GOT3 (cell line): ENCODE results near the gene IGSF9.

Source experiments
- DNase-seq: peaks from one replicate; lab custom pipeline; 2025; ENCODE audit warnings: mixed read lengths; lab: John Stamatoyannopoulos, UW

The IGSF9 gene, protein sequence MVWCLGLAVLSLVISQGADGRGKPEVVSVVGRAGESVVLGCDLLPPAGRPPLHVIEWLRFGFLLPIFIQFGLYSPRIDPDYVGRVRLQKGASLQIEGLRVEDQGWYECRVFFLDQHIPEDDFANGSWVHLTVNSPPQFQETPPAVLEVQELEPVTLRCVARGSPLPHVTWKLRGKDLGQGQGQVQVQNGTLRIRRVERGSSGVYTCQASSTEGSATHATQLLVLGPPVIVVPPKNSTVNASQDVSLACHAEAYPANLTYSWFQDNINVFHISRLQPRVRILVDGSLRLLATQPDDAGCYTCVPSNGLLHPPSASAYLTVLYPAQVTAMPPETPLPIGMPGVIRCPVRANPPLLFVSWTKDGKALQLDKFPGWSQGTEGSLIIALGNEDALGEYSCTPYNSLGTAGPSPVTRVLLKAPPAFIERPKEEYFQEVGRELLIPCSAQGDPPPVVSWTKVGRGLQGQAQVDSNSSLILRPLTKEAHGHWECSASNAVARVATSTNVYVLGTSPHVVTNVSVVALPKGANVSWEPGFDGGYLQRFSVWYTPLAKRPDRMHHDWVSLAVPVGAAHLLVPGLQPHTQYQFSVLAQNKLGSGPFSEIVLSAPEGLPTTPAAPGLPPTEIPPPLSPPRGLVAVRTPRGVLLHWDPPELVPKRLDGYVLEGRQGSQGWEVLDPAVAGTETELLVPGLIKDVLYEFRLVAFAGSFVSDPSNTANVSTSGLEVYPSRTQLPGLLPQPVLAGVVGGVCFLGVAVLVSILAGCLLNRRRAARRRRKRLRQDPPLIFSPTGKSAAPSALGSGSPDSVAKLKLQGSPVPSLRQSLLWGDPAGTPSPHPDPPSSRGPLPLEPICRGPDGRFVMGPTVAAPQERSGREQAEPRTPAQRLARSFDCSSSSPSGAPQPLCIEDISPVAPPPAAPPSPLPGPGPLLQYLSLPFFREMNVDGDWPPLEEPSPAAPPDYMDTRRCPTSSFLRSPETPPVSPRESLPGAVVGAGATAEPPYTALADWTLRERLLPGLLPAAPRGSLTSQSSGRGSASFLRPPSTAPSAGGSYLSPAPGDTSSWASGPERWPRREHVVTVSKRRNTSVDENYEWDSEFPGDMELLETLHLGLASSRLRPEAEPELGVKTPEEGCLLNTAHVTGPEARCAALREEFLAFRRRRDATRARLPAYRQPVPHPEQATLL

DNA sequence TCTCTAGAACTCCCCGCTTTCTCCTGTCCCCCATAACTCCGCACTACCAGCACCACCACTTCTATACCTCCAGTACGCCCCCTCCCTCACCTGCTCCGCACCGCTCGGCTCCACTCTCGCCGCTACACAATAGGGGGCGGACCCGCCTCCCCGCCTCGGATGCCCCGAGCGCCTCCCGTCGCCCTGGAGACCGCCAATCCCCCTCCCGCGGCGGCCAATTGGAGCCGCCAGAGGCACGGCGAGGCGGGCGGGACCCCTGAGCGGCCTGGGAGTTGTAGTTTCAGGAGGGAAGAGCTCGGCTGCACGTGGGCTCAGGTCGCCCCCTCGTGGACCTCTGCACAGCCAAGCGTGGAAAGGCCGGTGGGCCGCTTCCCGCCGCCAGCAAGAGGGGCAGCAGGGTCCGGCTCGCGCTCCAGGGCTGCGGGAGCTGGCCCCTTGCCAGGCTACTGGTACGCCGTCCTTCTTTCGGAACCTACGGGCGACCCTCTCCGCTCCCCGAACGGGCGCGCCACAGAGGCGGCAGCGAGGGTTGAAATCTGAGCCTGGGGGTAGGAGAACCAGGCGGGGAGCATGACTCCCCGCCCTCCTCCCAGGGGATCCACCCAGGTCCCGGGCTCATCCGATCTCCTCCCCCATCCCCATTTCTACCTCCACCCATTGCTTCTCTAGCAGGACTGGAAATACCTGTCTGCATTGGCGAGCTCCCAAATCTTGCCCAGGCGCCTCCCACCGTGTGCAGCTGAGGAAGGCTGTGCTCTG is at the start of gene IGSF9:
Gene IGSF9 (minus strand): TSS at position 131 of the 759 bp plus-strand sequence. CDS start 2,159 bp downstream, outside the sequence.
- DNase-seq = no peak

DNA sequence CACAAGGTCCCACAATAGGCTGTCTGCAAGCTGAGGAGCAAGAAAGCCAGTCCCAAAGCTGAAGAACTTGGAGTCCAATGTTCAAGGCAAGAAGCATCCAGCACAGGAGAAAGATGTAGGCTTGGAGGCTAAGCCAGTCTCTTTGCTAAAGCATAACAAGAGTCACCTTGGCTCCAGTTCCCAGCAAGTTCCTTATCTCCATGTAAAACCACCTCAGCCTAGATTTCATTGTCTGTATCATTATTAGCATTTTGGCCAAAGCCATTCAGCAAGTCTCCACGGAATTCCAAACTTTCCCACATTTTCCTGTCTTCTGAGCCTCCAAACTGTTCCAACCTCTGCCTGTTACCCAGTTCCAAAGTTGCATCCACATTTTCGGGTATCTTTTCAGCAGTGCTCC is 49.5 kb upstream of the IGSF9 start:
- no peak for DNase-seq

DNA sequence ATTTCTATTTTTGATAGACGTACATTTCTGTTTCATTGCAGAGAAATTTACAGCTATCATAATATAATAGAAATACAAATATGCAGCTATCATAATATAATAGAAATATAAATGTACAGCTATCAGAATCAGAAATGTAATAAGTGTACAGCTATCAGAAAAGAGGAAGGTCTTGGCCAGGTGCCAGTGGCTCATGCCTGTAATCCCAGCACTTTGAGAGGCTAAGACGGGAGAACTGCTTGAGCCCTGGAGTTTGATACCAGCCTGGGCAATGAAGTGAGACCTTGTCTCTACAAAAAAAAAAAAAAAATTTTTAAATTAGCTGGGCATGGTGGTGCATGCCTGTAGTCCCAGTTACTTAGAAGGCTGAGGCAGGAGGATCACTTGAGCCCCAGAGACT is 48.5 kb upstream of the IGSF9 start:
- DNase-seq = no peak

DNA sequence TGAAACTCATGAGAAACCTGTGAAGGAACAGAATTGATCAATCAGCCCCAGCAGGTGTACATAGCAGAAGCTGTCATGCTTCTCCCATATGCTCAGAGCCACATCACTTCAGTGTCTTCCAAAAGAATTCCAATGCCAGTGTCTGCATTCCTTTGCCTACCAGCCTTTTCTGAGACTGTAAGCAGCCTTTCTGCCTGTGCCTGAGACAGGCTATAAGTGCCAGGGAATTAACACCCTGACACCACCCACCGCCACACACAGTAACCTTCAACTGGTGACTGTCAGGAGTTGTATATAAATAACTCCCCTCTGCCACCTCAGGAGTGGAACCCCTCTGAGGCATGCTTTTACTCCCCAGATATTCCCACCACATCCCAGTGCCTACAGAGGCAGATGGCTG is 46.7 kb upstream of the IGSF9 start:
- DNase-seq = no peak

DNA sequence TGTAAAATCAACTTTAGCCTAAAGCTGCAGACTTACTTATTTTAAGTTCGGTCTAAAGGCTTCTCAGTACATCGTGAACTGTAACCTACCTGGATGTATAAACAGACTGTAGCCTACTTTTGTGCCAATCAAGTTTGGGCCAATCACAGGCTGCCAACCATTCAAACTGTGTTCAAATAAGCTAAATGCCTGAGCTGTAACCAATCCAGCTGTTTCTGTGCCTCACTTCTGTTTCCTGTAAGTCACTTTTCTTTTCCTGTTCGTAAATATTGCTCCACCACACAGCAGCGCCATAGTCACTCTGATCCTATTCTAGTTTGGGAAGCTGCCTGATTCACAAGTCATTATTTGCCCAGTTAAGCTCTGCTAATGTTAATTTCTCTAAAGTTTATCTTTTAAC is 46.1 kb upstream of the IGSF9 start:
- no peak for DNase-seq

DNA sequence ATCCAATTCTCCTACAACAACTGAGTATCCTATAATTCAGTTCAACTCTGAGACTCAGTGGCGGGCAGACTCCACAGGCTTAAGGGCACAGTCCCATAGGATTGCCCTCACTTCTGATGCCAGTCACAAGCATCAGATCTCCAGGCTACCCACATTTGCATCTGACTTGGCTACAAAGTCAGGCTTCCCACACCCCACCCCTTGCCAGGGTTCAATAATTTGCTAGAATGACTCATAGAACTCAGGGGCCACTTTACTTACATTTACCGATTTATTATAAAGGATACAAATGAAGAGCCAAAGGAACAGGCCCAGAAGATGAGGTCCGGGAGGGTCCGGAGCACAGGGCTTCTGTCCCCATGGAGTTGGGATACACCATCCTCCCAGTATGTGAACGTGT is 44.6 kb upstream of the IGSF9 start:
- no peak for DNase-seq

DNA sequence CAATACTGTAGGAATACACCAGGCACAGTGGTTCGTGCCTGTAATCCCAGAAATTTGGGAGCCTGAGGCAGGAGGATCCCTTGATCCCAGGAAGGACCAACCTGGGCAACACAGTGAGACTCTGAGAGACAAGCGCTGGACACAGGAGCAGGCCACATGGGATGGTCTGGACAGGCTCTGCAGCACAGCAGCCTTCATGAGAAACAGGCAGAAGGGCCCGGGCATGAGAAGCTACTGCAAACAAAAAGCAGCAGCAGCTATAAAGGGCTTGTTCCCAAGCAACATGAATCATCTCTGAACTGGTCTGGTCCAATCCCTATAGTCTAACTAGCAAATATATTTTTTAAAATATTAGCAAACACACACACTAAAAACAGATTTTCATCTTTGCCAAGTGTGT is 44.2 kb upstream of the IGSF9 start:
- DNase-seq = no peak

DNA sequence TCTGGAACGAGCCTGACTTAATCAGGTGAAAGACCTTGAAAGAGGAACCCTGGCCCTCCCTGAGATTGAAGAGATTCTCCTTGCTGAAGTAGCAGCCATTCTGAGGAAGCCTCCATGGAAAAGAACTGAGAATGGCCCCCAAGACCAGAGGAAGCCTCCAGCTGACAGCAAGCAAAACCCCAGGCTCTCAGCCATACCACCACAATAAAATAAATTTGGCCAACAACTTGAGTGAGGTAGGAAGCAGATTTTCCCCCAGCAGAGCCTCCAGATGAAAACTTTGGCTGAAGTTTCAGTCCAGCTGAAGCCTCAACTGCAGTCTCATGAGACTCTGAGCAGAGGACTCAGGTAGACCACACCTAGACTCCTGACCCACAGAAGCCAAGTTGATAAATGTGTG is 42.6 kb upstream of the IGSF9 start:
- no peak for DNase-seq

DNA sequence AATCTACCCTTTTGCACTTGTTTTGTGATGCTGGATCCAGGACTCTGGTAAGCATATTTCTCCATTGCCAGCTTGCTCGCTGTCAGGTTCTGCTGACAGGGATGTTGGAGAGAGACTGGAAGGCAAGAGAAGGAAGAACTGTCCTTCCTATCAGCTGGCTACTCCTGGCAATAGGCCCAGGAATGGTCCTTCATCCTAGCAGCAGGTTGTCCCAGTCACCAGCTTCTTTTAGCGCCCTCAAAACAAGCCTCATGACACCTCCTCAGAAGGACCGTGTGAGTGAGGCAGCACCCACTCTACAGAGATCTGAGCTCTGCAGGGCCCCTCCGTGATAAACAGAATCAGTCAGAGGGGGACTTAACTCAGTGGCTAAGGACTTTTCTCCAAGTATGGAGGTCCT is 41.8 kb upstream of the IGSF9 start:
- DNase-seq = no peak

DNA sequence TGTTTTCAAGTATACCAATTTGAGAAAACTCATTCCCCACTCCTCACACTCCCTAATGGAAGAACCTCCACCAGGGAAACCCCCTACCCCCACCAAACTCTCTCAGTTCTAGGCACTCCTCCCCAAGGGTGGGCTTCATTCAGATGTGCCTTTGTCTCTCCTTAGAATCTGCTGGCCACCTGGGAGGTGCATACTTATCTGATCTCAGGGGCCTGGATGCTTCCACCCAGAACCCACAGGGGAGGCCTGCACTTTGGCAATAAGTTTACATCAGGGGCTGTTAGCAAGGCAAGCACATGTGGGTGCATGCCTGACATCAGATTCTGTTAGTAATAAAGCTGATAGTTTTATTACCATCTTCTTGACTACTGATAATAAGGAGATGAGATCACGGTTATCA is 41.1 kb upstream of the IGSF9 start:
- DNase-seq = no peak

DNA sequence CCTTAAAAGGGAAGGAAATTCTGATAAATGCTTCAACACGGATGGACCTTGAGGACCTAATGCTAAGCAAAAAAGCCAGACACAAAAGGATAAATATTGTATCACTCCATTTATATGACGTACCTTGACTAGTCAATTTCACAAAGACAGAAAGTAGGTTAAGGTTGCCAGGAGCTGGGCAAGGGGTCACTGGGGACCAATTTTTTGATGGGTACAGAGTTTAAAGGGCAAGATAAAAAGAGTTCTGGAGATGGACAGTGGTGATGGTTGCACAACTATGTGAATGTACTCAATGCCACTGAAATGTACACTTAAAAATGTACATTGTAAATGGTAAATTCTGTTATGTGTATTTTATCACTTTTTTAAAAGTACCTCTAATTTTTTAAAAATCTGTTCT is 40.7 kb upstream of the IGSF9 start:
- DNase-seq = no peak

DNA sequence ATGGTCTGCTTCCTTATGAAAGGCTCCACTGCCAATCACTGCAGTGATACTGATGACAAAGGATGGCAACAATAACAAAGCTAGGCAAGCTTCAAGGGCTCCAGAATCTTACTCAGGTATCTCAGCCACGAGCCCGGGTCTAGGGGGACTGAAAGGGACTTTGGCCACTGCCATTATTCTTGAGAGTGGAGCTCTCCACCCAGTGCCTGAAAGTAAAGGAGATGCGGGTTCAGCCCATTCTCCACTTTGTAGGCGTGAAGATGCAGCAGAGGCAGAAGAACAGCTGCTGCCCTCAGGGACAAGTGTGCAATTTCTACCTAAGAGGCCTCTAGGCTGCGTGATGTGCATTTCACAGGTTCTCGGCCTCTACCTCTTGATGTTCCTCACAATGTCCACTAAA is 40.1 kb upstream of the IGSF9 start:
- DNase-seq = no peak

DNA sequence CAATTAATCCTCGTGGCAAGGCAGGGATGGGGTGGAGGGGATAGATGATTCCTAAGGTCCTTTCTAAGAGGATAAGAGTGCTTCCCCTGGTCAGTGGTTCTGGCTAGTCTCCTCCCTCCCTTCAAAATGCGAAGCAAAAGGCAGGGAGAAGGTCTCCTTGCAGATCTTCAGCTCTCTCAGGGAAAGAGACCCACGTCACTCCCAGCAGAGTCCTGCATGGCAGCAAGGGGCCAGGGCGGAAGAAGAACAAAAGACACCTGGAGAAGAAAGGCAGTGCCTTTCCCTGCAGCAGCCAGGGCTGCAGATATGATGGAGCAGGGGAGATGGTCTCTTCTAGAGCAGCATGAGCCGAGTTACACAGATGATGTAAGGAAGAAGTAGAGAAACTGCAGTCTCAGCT is 38.3 kb upstream of the IGSF9 start:
- no peak for DNase-seq

DNA sequence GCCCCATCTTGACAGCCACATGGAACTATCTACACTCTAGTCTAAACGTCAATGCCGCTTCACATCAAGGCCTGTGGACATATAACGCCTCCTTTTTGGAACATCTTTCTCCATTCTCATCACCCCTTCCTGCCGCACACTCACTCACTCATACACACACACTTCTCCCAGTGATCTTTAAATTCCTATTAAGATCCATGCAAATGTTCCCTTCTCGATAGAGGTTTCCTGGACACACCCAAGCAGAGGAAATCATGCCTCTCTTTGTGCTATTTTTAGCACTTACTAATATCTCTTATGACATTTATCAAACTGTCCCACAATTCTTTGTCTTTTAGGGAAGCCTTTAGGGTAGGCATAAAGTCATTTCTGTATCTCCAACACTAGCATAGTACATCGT is 36.9 kb upstream of the IGSF9 start:
- DNase-seq = no peak

DNA sequence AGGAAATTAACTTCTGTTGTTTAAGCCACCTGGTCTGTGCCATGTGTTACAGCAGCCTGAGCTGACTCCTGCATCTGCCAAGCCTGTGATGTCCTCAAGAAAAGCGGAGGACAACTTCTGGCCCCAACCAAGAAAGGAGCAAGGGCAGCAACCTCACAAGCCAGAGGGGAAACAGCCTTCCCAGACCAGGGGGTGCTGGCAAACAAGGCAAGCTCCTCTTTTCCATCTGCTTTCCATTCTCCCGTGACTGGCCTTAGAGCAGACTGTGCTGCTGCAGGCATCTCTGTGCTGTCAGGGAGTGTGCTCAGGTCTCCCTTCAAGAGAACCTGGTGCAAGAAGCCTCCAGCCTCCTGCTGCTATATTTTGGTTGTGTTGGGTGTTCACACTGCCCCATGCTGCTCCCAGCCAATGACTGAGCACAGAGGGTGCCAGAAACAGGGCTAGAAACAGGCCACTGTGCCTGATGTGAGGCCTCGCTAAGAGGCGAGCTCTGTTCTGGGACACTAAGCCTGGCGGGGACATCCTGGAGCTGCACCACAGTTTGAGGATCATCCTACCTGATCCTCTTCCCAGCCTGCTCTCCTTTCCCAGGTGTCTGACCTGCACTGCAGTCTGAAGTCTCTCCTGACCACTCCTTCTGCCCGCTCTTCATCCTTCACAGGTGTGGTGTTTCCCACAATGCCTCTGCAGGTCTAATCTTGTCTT is 36.1 kb upstream of the IGSF9 start:
- no peak for DNase-seq

DNA sequence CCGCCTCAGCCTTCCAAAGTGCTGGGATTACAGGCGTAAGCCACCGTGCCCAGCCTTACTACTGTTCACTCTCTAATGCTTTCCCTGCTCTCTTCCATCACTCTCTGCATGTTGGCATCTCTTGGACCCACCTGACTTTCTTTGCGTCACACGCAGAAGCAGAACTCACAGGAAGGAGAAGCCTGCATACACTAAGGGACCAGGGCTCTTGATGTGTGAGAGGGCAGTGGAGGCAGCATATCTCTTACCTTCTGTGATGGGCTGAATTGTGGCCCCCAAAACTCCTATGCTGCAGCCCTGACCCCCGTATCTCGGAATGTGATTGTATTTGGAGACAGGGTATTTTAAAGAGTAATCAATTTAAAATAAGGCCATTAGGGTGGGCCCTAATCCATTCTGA is 35.4 kb upstream of the IGSF9 start:
- no peak for DNase-seq

DNA sequence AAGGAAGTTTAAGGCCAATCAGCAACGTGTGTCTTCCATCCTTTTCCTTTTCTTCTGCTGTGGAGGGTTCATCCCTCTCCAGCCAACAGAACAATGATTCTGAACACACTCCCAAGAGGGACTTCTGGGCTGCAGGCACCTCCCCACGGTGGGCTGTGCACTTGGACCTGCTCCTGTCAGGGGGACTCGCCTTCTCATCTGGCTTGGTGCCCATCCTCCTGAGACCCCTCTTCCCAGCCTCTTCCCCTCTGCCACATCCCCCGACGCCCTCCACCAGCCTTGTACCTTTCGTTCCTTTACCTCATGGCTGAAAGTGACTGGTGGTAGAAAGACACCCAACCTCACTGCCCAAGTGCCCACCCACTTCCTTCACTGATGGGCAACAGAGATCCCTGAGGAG is 34.7 kb upstream of the IGSF9 start:
- no peak for DNase-seq

DNA sequence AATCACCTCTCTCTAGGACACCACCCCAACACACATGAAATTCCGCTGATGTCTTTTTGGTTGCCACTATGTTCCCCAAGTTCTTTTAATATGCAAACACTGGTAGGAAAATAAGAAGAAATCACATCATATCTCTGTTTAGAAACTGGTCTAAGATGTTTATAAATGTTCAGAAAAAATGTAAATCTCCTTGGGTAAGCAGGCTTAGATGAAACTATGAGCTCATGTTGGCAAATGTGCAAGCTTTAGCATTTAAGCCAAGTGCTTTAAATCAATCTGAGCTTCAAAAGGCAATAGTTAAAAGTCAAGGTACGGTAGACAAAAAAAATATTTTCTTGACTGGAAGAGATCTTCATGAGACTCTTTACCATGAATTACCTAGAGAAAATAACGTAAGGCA is 33.8 kb upstream of the IGSF9 start:
- DNase-seq = no peak

DNA sequence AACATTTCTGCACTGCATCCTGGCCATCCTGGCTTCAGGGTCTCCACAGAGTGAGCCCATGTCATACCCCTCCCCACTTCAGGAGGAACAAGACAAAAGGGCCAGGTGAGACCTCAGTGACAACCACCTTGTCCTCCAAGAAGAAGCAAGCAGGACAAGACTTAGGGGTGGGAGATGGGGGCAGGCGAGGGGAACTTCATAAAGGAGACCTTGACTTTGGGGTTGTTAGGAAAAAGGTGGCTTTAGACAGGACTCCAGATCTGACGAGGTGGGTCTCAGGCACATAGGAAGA is 32.6 kb upstream of the IGSF9 start:
- DNase-seq = no peak

DNA sequence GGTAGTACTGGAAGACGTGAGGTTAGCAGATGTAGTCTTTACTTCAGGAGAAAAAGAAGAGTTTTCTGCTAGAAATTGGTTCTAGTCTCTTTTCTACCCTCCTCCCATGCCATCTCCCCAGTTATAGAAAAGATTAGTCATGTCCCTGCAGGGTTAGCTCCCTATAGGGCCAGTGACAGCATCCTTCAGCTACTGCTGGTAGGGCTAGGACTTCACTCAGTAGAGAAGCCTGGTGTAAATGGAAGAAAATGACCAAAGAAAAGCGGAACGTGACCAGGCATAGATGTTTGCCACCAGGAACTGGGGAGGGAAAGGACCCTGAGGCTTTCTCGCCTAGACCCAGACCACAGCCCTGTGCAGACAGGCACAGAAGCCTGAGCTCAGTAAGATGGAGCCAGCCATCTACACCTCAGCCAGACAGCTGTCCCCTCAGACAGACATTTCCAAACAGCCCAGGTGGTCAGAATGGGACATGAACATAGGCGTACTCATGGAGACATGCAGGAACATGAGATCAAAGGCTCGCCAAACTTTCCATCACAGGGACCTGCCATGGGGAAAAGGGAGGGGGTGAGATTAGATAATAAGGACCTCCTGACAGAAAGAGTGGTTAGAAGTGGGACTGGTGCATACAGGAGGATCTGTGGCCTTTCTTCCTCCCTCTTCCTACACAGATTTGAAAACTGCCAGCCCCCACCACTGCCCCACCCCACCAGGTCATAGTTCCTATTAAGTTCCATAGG is 32.1 kb upstream of the IGSF9 start:
- no peak for DNase-seq
